ENCODE data around the gene ZNF564. TPM values are rescaled to one million over a fixed set of nuclear protein-coding genes. Genes with fewer than 3 reads are reported as not detected.

The ZNF564 gene
- polyA plus RNA-seq (2011; rRNA removed) (3.3 and 4.6 TPM in 2 replicates), polyA minus RNA-seq (2011; rRNA and poly(A)+ RNA removed) (2.7 and 7.8 TPM in 2 replicates)

DNA sequence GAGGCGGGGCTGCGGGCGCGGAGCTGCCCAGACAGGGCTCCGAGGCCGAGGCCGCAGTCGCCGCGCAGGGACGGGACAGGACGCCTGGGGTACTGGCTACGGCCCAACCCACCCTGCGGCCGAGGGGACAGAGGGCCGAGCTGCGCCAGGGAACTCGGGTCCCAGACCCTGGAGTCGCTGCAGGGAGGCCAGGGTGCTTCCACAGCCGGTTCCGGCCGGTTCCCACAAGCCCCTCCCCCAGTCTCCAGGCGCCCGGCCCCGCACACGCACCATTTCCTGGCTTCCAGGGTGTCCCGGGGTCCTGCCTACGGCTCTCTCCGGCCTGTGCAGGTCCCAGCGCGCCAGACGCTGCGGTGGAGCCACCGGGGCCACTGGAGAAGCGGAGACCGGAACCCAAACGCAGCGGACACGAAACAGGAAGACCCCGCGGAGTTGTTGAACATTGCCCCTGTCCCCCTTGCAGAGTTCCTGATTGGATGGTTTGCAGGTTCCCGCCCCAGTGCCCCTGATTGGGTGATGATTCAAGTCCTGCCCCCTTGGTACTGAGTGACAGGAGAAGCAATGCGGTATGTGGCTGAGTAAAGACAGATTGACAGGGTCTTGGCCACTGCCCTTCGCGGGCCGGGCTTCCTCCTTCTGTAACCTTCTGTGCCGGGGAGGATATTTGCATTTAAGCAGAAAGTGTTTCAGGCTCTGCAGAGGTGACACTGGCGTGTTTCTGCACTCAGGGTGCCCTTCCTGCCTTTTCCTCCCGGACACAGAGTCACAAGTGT, at the start of gene ZNF564:
ZNF564 (minus strand) TSS at position 423 of the 773 bp plus-strand sequence; CDS start at position 273, 150 bp downstream.
- ChIA-PET CTCF (interaction anchor here (1.2 to 1.7 kb wide), 3 partner anchors 12 to 628 kb away, joined by 3 to 4 read pairs (median 4); no protein-coding TSS in a partner anchor), POLR2A (interaction anchor here (0.6 to 1.0 kb wide), 2 partner anchors 186 to 416 kb away, joined by 4 read pairs; partner anchors contain the start of gene ZNF442)
- DNase-seq (ENCODE audit: low read depth, low spot score): peak; percentile 93
- Histone ChIP-seq H3K9me3 (ENCODE audit: control insufficient read depth, insufficient read depth, low read length) (peaks cover 34% of the 10 kb centered on the region), H3K27me3 (ENCODE audit: control insufficient read depth, insufficient read depth, low read length) (no peaks in the 10 kb centered on the region), H3K27ac (ENCODE audit: low read depth, low read length) (peak within 1 kb of the TSS; percentile 90), H3K4me3 (ENCODE audit: low read depth, low read length) (peak within 1 kb of the TSS; percentile 90)
- TF ChIP-seq CTCF (IDR thresholded peaks at IDR 0.05; ENCODE audit: low read depth, low read length): no peak

DNA sequence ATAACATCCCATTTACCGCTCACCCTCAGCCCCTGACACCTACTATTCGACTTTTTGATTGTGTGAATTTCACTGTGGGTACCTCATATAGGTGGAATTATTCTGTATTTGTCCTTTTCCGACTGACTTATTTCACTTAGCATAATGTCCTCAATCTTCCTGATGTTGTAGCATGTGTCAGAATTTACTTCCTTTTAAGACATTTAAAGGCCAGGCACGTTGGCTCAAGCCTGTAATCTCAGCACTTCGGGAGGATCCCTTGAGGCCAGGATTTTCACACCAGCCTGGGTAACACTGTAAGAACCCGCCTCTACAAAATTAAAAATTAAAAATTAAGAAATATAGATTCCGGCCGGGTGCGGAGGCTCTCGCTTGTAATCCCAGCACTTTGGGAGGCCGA, 46.3 kb upstream of the ZNF564 start:
- CTCF ChIA-PET: no interaction called here
- DNase-seq (ENCODE audit: low read depth, low spot score): no peak
- H3K4me3 ChIP-seq (ENCODE audit: low read depth, low read length): no peak overlapping the region
- TF ChIP-seq CTCF (IDR thresholded peaks at IDR 0.05; ENCODE audit: low read depth, low read length): no peak
- no peaks in the 10 kb centered on the region; the same call in 1 of the 2 replicates for H3K9me3 ChIP-seq (ENCODE audit: control insufficient read depth, insufficient read depth, low read length)
- POLR2A ChIA-PET: interaction anchor here (1.0 kb wide), 1 partner anchor 13 kb away, joined by 3 read pairs; the partner anchor contains the start of genes ZNF490 and ZNF791
- no peak overlapping the region for H3K27ac ChIP-seq (ENCODE audit: low read depth, low read length)
- H3K27me3 ChIP-seq (ENCODE audit: control insufficient read depth, insufficient read depth, low read length): no peaks in the 10 kb centered on the region

- ChIA-PET CTCF (no interaction called here), POLR2A (no interaction called here)
- Histone ChIP-seq H3K4me3 (ENCODE audit: low read depth, low read length) (no peak overlapping the region), H3K27ac (ENCODE audit: low read depth, low read length) (no peak overlapping the region), H3K27me3 (ENCODE audit: control insufficient read depth, insufficient read depth, low read length) (no peaks in the 10 kb centered on the region), H3K9me3 (ENCODE audit: control insufficient read depth, insufficient read depth, low read length) (no peaks in the 10 kb centered on the region; the same call in 1 of the 2 replicates)
- no peak for TF ChIP-seq CTCF (IDR thresholded peaks at IDR 0.05; ENCODE audit: low read depth, low read length)
- no peak for DNase-seq (ENCODE audit: low read depth, low spot score)
These were observed 45.8 kb upstream of the ZNF564 start for GRCh38 chr19:12596927-12597548.

GRCh38 chr19:12596485-12596884, 45.2 kb upstream of the ZNF564 start:
- no peak for TF ChIP-seq CTCF (IDR thresholded peaks at IDR 0.05; ENCODE audit: low read depth, low read length)
- H3K27me3 ChIP-seq (ENCODE audit: control insufficient read depth, insufficient read depth, low read length): no peaks in the 10 kb centered on the region
- H3K27ac ChIP-seq (ENCODE audit: low read depth, low read length): no peak overlapping the region
- ChIA-PET POLR2A (no interaction called here), CTCF (no interaction called here)
- H3K4me3 ChIP-seq (ENCODE audit: low read depth, low read length): no peak overlapping the region
- no peaks in the 10 kb centered on the region; the same call in 1 of the 2 replicates for H3K9me3 ChIP-seq (ENCODE audit: control insufficient read depth, insufficient read depth, low read length)
- no peak for DNase-seq (ENCODE audit: low read depth, low spot score)

DNA sequence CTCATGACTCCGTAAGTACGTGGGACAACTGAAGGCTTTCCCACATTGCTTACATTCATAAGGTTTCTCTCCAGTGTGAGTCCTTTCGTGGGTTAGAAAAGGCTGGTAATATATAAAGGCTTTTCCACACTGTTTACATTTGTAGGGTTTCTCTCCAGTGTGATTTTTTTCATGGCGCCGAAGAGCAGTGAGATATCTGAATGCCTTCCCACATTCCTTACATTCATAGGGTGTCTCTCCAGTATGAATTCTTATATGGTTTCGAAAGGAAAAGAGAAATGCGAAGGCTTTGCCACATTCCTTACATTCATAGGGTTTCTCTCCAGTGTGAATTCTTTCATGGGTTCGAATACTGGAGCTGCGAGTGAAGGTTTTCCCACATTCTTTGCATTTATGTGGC, 29.8 kb upstream of the ZNF564 start:
- no peak overlapping the region for H3K4me3 ChIP-seq (ENCODE audit: low read depth, low read length)
- no peak overlapping the region for H3K27ac ChIP-seq (ENCODE audit: low read depth, low read length)
- DNase-seq (ENCODE audit: low read depth, low spot score): no peak
- H3K27me3 ChIP-seq (ENCODE audit: control insufficient read depth, insufficient read depth, low read length): no peaks in the 10 kb centered on the region
- ChIA-PET POLR2A (no interaction called here), CTCF (no interaction called here)
- TF ChIP-seq CTCF (IDR thresholded peaks at IDR 0.05; ENCODE audit: low read depth, low read length): no peak
- H3K9me3 ChIP-seq (ENCODE audit: control insufficient read depth, insufficient read depth, low read length): peaks cover 57% of the 10 kb centered on the region
